Activated CD8-positive, alpha-beta memory T cell treated with anti-CD3 and anti-CD28 coated beads, Interleukin-2, amount 10 ng/mL, durations not matched to agents 7 days and 5 days (primary cell): ENCODE results near the gene IFNLR1. TPM values are rescaled to one million over a fixed set of nuclear protein-coding genes. Genes with fewer than 3 reads are reported as not detected.

Experiments
- ATAC-seq: fragments of 150-1000 bp; cut with Tn5 transposase; one replicate; pipeline ENCODE4 v1.10.0; 2021; ENCODE audit warnings: moderate library complexity
- CTCF ChIA-PET: fragments of 350-600 bp; sonication (Branson Sonifier 250); formaldehyde crosslinking; loops from one replicate; lab custom pipeline; 2021; ENCODE audit warnings: antibody characterized with exemption; lab: Charles Lee
- DNase-seq: peaks from one replicate; pipeline ENCODE4 v3.0.0-alpha.2; 2020
- H3K27ac Mint-ChIP-seq: one replicate; pipeline ENCODE4 v1.8.0; 2021; ENCODE audit warnings: mild to moderate bottlenecking, mixed read lengths
- H3K27me3 Mint-ChIP-seq: one replicate; pipeline ENCODE4 v1.8.0; 2021; ENCODE audit warnings: mixed read lengths
- H3K36me3 Mint-ChIP-seq: one replicate; pipeline ENCODE4 v1.8.0; 2021; ENCODE audit warnings: mild to moderate bottlenecking, mixed read lengths
- H3K4me1 Mint-ChIP-seq: one replicate; pipeline ENCODE4 v1.8.0; 2021; ENCODE audit warnings: mixed read lengths
- H3K4me3 Mint-ChIP-seq: one replicate; pipeline ENCODE4 v1.8.0; 2021; ENCODE audit warnings: mild to moderate bottlenecking, moderate library complexity, mixed read lengths
- H3K9me3 Mint-ChIP-seq: one replicate; pipeline ENCODE4 v1.8.0; 2022; ENCODE audit warnings: low read depth, mixed read lengths
- total RNA-seq, 2 experiments: library from RNA; stranded (reverse); gene quantifications; one replicate each; pipeline ENCODE4 v1.2.3, GENCODE V29; 2021

The IFNLR1 gene
- total RNA-seq, 2 experiments from 2014 or later = 6.8 to 6.9 TPM

- peaks cover 2% of the 10 kb centered on the region for H3K36me3 Mint-ChIP-seq
- DNase-seq = no peak
- H3K4me1 Mint-ChIP-seq = peaks cover 39% of the 10 kb centered on the region
- no peaks in the 10 kb centered on the region for H3K27me3 Mint-ChIP-seq
- no peaks in the 10 kb centered on the region for H3K9me3 Mint-ChIP-seq
- peak overlapping the region; percentile 72 for H3K4me3 Mint-ChIP-seq
- no peak overlapping the region for H3K27ac Mint-ChIP-seq
- CTCF ChIA-PET = interaction anchor here (1.7 to 10.9 kb wide), 5 partner anchors 14 to 206 kb away, joined by 5 to 98 read pairs (median 21); no protein-coding TSS in a partner anchor
- no peak for ATAC-seq
Measured at GRCh38 chr1:24186031-24186710, 918 bp downstream of the IFNLR1 start.

GRCh38 chr1:24185076-24185475 is 2.0 kb downstream of the IFNLR1 start:
- H3K9me3 Mint-ChIP-seq = no peaks in the 10 kb centered on the region
- peaks cover 2% of the 10 kb centered on the region for H3K36me3 Mint-ChIP-seq
- no peak overlapping the region for H3K4me3 Mint-ChIP-seq
- H3K4me1 Mint-ChIP-seq = peaks cover 29% of the 10 kb centered on the region
- CTCF ChIA-PET = interaction anchor here (1.1 to 10.9 kb wide), 6 partner anchors 15 to 230 kb away, joined by 3 to 98 read pairs (median 13); partner anchors contain the start of gene NIPAL3
- ATAC-seq (no peak), DNase-seq (no peak)
- no peaks in the 10 kb centered on the region for H3K27me3 Mint-ChIP-seq
- H3K27ac Mint-ChIP-seq = no peak overlapping the region

GRCh38 chr1:24182061-24182460 is 5.0 kb downstream of the IFNLR1 start:
- Mint-ChIP-seq H3K27me3 (no peaks in the 10 kb centered on the region), H3K27ac (no peak overlapping the region), H3K36me3 (no peaks in the 10 kb centered on the region), H3K9me3 (no peaks in the 10 kb centered on the region), H3K4me3 (no peak overlapping the region), H3K4me1 (peaks cover 7% of the 10 kb centered on the region)
- DNase-seq (no peak), ATAC-seq (no peak)
- CTCF ChIA-PET = interaction anchor here (3.6 kb wide), 1 partner anchor 17 kb away, joined by 14 read pairs; no protein-coding TSS in a partner anchor

- H3K9me3 Mint-ChIP-seq = no peaks in the 10 kb centered on the region
- H3K36me3 Mint-ChIP-seq = no peaks in the 10 kb centered on the region
- CTCF ChIA-PET = interaction anchor here (3.6 kb wide), 1 partner anchor 17 kb away, joined by 14 read pairs; no protein-coding TSS in a partner anchor
- no peaks in the 10 kb centered on the region for H3K27me3 Mint-ChIP-seq
- no peak for DNase-seq
- no peak overlapping the region for H3K27ac Mint-ChIP-seq
- H3K4me3 Mint-ChIP-seq = no peak overlapping the region
- no peak for ATAC-seq
- peaks cover 7% of the 10 kb centered on the region for H3K4me1 Mint-ChIP-seq
Measured at GRCh38 chr1:24181619-24182018, 5.5 kb downstream of the IFNLR1 start.

GRCh38 chr1:24180676-24181075 is 6.4 kb downstream of the IFNLR1 start:
- H3K9me3 Mint-ChIP-seq = no peaks in the 10 kb centered on the region
- no peak for DNase-seq
- CTCF ChIA-PET = interaction anchor here (1.7 to 3.6 kb wide), 2 partner anchors 18 to 30 kb away, joined by 6 to 14 read pairs; no protein-coding TSS in a partner anchor
- H3K27ac Mint-ChIP-seq = no peak overlapping the region
- no peaks in the 10 kb centered on the region for H3K36me3 Mint-ChIP-seq
- no peaks in the 10 kb centered on the region for H3K4me1 Mint-ChIP-seq
- no peak for ATAC-seq
- no peaks in the 10 kb centered on the region for H3K27me3 Mint-ChIP-seq
- H3K4me3 Mint-ChIP-seq = no peak overlapping the region

GRCh38 chr1:24179251-24179840 is 7.7 kb downstream of the IFNLR1 start:
- H3K9me3 Mint-ChIP-seq = no peaks in the 10 kb centered on the region
- ATAC-seq (no peak), DNase-seq (no peak)
- no peak overlapping the region for H3K27ac Mint-ChIP-seq
- H3K36me3 Mint-ChIP-seq = peaks cover 2% of the 10 kb centered on the region
- no peaks in the 10 kb centered on the region for H3K27me3 Mint-ChIP-seq
- CTCF ChIA-PET = interaction anchor here (0.7 to 3.6 kb wide), 5 partner anchors 10 to 236 kb away, joined by 3 to 14 read pairs (median 8); partner anchors contain the start of gene NIPAL3
- no peak overlapping the region for H3K4me3 Mint-ChIP-seq
- no peaks in the 10 kb centered on the region for H3K4me1 Mint-ChIP-seq

GRCh38 chr1:24178407-24178806 is 8.7 kb downstream of the IFNLR1 start:
- Mint-ChIP-seq H3K9me3 (no peaks in the 10 kb centered on the region), H3K36me3 (peaks cover 5% of the 10 kb centered on the region), H3K27ac (no peak overlapping the region), H3K4me3 (no peak overlapping the region), H3K4me1 (no peaks in the 10 kb centered on the region), H3K27me3 (no peaks in the 10 kb centered on the region)
- DNase-seq = no peak
- CTCF ChIA-PET = interaction anchor here (2.0 to 2.2 kb wide), 2 partner anchors 11 to 28 kb away, joined by 8 to 12 read pairs; no protein-coding TSS in a partner anchor
- ATAC-seq = no peak

- no peaks in the 10 kb centered on the region for H3K9me3 Mint-ChIP-seq
- H3K4me1 Mint-ChIP-seq = no peaks in the 10 kb centered on the region
- H3K27ac Mint-ChIP-seq = no peak overlapping the region
- H3K4me3 Mint-ChIP-seq = no peak overlapping the region
- CTCF ChIA-PET = no interaction called here
- H3K27me3 Mint-ChIP-seq = no peaks in the 10 kb centered on the region
- no peak for DNase-seq
- H3K36me3 Mint-ChIP-seq = peaks cover 6% of the 10 kb centered on the region
- no peak for ATAC-seq
Measured at GRCh38 chr1:24177161-24177560, 9.9 kb downstream of the IFNLR1 start.

- ATAC-seq (no peak), DNase-seq (no peak)
- Mint-ChIP-seq H3K27ac (no peak overlapping the region), H3K9me3 (no peaks in the 10 kb centered on the region), H3K27me3 (no peaks in the 10 kb centered on the region), H3K4me3 (no peak overlapping the region), H3K36me3 (peaks cover 7% of the 10 kb centered on the region), H3K4me1 (no peaks in the 10 kb centered on the region)
- CTCF ChIA-PET = interaction anchor here (0.7 kb wide), 1 partner anchor 19 kb away, joined by 3 read pairs; no protein-coding TSS in a partner anchor
Measured at GRCh38 chr1:24175033-24175755, 11.9 kb downstream of the IFNLR1 start.

GRCh38 chr1:24173638-24174575 is 13.2 kb downstream of the IFNLR1 start:
- DNase-seq (no peak), ATAC-seq (no peak)
- no peak overlapping the region for H3K4me3 Mint-ChIP-seq
- H3K27me3 Mint-ChIP-seq = no peaks in the 10 kb centered on the region
- no peak overlapping the region for H3K27ac Mint-ChIP-seq
- H3K36me3 Mint-ChIP-seq = peaks cover 7% of the 10 kb centered on the region
- CTCF ChIA-PET = interaction anchor here (1.3 kb wide), 1 partner anchor 25 kb away, joined by 3 read pairs; no protein-coding TSS in a partner anchor
- no peaks in the 10 kb centered on the region for H3K9me3 Mint-ChIP-seq
- no peaks in the 10 kb centered on the region for H3K4me1 Mint-ChIP-seq

- ATAC-seq (no peak), DNase-seq (no peak)
- Mint-ChIP-seq H3K9me3 (no peaks in the 10 kb centered on the region), H3K4me1 (no peaks in the 10 kb centered on the region), H3K36me3 (peaks cover 7% of the 10 kb centered on the region), H3K27ac (no peak overlapping the region), H3K4me3 (no peak overlapping the region), H3K27me3 (no peaks in the 10 kb centered on the region)
- CTCF ChIA-PET = interaction anchor here (0.9 to 2.1 kb wide), 2 partner anchors 22 to 219 kb away, joined by 3 to 6 read pairs; no protein-coding TSS in a partner anchor
Measured at GRCh38 chr1:24172598-24172997, 14.5 kb downstream of the IFNLR1 start.

GRCh38 chr1:24169286-24169685 is 17.8 kb downstream of the IFNLR1 start:
- Mint-ChIP-seq H3K9me3 (no peaks in the 10 kb centered on the region), H3K4me1 (no peaks in the 10 kb centered on the region), H3K36me3 (peaks cover 14% of the 10 kb centered on the region), H3K4me3 (no peak overlapping the region), H3K27ac (no peak overlapping the region), H3K27me3 (no peaks in the 10 kb centered on the region)
- CTCF ChIA-PET = interaction anchor here (1.7 to 3.5 kb wide), 3 partner anchors 19 to 225 kb away, joined by 4 to 12 read pairs (median 5); no protein-coding TSS in a partner anchor
- ATAC-seq (no peak), DNase-seq (no peak)
